Liver (tissue), 9 donors: ENCODE data around the gene GIGYF1. TPM values are rescaled to one million over a fixed set of nuclear protein-coding genes. Genes with fewer than 3 reads are reported as not detected.

Experiments used
- DNase-seq: peaks from one replicate; pipeline ENCODE4 v3.0.0-alpha.2; 2017; ENCODE audit warnings: low spot score
- H3K27ac ChIP-seq, 2 donors: one replicate each; pipeline ENCODE4 v1.7.0; 2013; ENCODE audit warnings: inconsistent platforms in 2 of 2, low read length in 2 of 2, control low read depth in 1 of 2, low read depth in 1 of 2, mild to moderate bottlenecking in 1 of 2
- H3K27me3 ChIP-seq, 4 donors: one replicate each; pipeline versions ENCODE4 v1.6.1 to v1.7.0; 2013; ENCODE audit warnings: low read length in 3 of 4, inconsistent platforms in 1 of 4, mild to moderate bottlenecking in 1 of 4, moderate library complexity in 1 of 4; ENCODE audit not compliant: control insufficient read depth in 4 of 4, insufficient read depth in 4 of 4
- H3K36me3 ChIP-seq, 4 donors: one replicate each; pipeline versions ENCODE4 v1.6.1 to v1.7.0; 2013; ENCODE audit warnings: low read length in 3 of 4, mild to moderate bottlenecking in 3 of 4, low read depth in 1 of 4, moderate library complexity in 1 of 4; ENCODE audit not compliant: control insufficient read depth in 4 of 4, insufficient read depth in 3 of 4
- H3K4me1 ChIP-seq, 4 donors: one replicate each; pipeline versions ENCODE4 v1.6.1 to v1.7.0; 2013; ENCODE audit warnings: low read length in 3 of 4, mild to moderate bottlenecking in 3 of 4, moderate library complexity in 1 of 4; ENCODE audit not compliant: control insufficient read depth in 4 of 4, insufficient read depth in 4 of 4
- H3K4me3 ChIP-seq, 3 donors: one replicate each; pipeline versions ENCODE4 v1.6.1 to v1.7.0; 2013; ENCODE audit warnings: low read length in 3 of 3, control low read depth in 1 of 3, low read depth in 1 of 3, mild to moderate bottlenecking in 1 of 3
- H3K9ac ChIP-seq, 2 donors: one replicate each; pipeline ENCODE4 v1.7.0; 2013; ENCODE audit warnings: low read length in 2 of 2, mild to moderate bottlenecking in 2 of 2, moderate library complexity in 2 of 2, control low read depth in 1 of 2, low read depth in 1 of 2
- H3K9me3 ChIP-seq, 4 donors: one replicate each; pipeline versions ENCODE4 v1.6.1 to v1.7.0; 2013; ENCODE audit warnings: low read length in 3 of 4; ENCODE audit not compliant: control insufficient read depth in 4 of 4
- CTCF ChIP-seq: fragments of 150-350 bp; IDR thresholded peaks from 2 replicates; pipeline ENCODE4 v1.5.1; 2017; ENCODE audit warnings: improper control_type of control experiment, low read depth, low read length; ENCODE audit not compliant: missing input control
- FOXA1 ChIP-seq: IDR thresholded peaks from 2 replicates; pipeline ENCODE4 v1.6.1; 2016; ENCODE audit warnings: antibody characterized with exemption
- HNF4G ChIP-seq: IDR thresholded peaks from 2 replicates; pipeline ENCODE4 v1.6.1; 2016; ENCODE audit warnings: antibody characterized with exemption
- RAD21 ChIP-seq, 2 donors: IDR thresholded peaks; 2 replicates each; pipeline ENCODE4 v1.6.1; 2016; ENCODE audit warnings: antibody characterized with exemption in 2 of 2, mild to moderate bottlenecking in 2 of 2
- REST ChIP-seq: IDR thresholded peaks from 2 replicates; pipeline ENCODE4 v1.6.1; 2016; ENCODE audit warnings: antibody characterized with exemption, mild to moderate bottlenecking
- TAF1 ChIP-seq: conservative IDR thresholded peaks from 2 replicates; pipeline ENCODE4 v1.6.1; 2016; ENCODE audit warnings: antibody characterized with exemption, mild to moderate bottlenecking
- YY1 ChIP-seq: IDR thresholded peaks from 2 replicates; pipeline ENCODE4 v1.6.1; 2016; ENCODE audit warnings: antibody characterized with exemption, mild to moderate bottlenecking
- ZBTB33 ChIP-seq: IDR thresholded peaks from 2 replicates; pipeline ENCODE4 v1.6.1; 2016; ENCODE audit warnings: antibody characterized with exemption
- WGBS: extraction: QIAGEN DNeasy Blood & Tissue Kit; methylation state at CpG from one replicate; pipeline ENCODE4 v1.1.7; 2013; 5-methylcytosine and 5-hydroxymethylcytosine counted together
- polyA plus RNA-seq, 2 donors: library from polyadenylated mRNA; stranded (reverse) in 1 of 2; unstranded in 1 of 2; fragments of 200-250 nt in 1 of 2; fragments of >200 nt in 1 of 2; fragmentation: Nextera tagmentation in 1 of 2; extraction: Ambion mirVana in 1 of 2; gene quantifications; one replicate each; pipeline versions ENCODE4 v1.2.1 to v1.2.3, GENCODE V29; 2013 to 2015
- total RNA-seq, 2 donors: library from RNA; depleted of rRNA; stranded (reverse); fragments of >200 nt; gene quantifications; one replicate each; pipeline ENCODE4 v1.2.3, GENCODE V29; 2014
- donor health status: healthy.
- donor health status: healthy.
- donor health status: healthy.
- donor health status: healthy.
- donor health status: healthy.

The GIGYF1 gene
- total and polyA plus RNA-seq, 4 donors: 6.8 to 12.7 (median 10.1) TPM

GRCh38 chr7:100679927-100680575 lies 14.0 kb downstream of the GIGYF1 start:
- no peaks in the 10 kb centered on the region for H3K9me3 ChIP-seq
- DNase-seq: no peak
- WGBS: 79% methylated on average over 13 of the region's 13 CpGs
- H3K27ac ChIP-seq: no peak overlapping the region
- H3K27me3 ChIP-seq: no peaks in the 10 kb centered on the region
- no peak overlapping the region for H3K9ac ChIP-seq
- no peak overlapping the region for H3K4me3 ChIP-seq
- no peak for TF ChIP-seq ZBTB33
- TF ChIP-seq RAD21 (IDR thresholded peaks at IDR 0.05): no peak
- TF ChIP-seq FOXA1: no peak
- TF ChIP-seq YY1: no peak
- H3K36me3 ChIP-seq: peaks cover 13 to 63% (median 27%) of the 10 kb centered on the region in 4 donors
- H3K4me1 ChIP-seq: peaks cover 0 to 12% (median 8%) of the 10 kb centered on the region in 4 donors

- H3K4me1 ChIP-seq: peaks cover 0 to 12% (median 8%) of the 10 kb centered on the region in 4 donors
- H3K27me3 ChIP-seq: no peaks in the 10 kb centered on the region
- WGBS: 81% methylated on average over 13 of the region's 13 CpGs
- no peak overlapping the region for H3K27ac ChIP-seq
- TF ChIP-seq REST (no peak), TAF1 (no peak), ZBTB33 (no peak), YY1 (no peak), CTCF (no peak), HNF4G (no peak)
- no peak overlapping the region for H3K4me3 ChIP-seq
- peaks cover 13 to 56% (median 22%) of the 10 kb centered on the region in 4 donors for H3K36me3 ChIP-seq
- no peak for DNase-seq
- H3K9me3 ChIP-seq: no peaks in the 10 kb centered on the region
- H3K9ac ChIP-seq: no peak overlapping the region
These were observed 14.7 kb downstream of the GIGYF1 start for GRCh38 chr7:100679129-100679926.
